GM23338 (cell line): ENCODE measurements around the gene CMYA5.

Experiments
- CREB1 ChIP-seq: fragments of 250-450 bp; sonication (Bioruptor Pico); IDR thresholded peaks from 2 replicates; pipeline ENCODE4 v1.5.0; 2020; ENCODE audit warnings: low read depth, mild to moderate bottlenecking, moderate library complexity
- CTCF ChIP-seq, 2 experiments: fragments of 200-600 bp in 1 of 2; sonication (generic) in 1 of 2; conservative IDR thresholded peaks; 2 replicates each; pipeline versions ENCODE4 v1.5.1 to v1.6.1; 2016 to 2017; ENCODE audit warnings: antibody characterized with exemption in 2 of 2, low read depth in 2 of 2, mild to moderate bottlenecking in 2 of 2, moderate library complexity in 1 of 2
- EZH2 ChIP-seq: fragments of 200-600 bp; sonication (generic); IDR thresholded peaks from one replicate; pipeline ENCODE4 v1.8.0; 2017; ENCODE audit warnings: antibody characterized with exemption, mild to moderate bottlenecking, low read depth; ENCODE audit not compliant: unreplicated experiment
- EZH2phosphoT487 ChIP-seq: fragments of 200-600 bp; sonication (generic); IDR thresholded peaks from one replicate; pipeline ENCODE4 v1.8.1; 2018; ENCODE audit warnings: antibody characterized with exemption; ENCODE audit not compliant: unreplicated experiment
- NANOG ChIP-seq: IDR thresholded peaks from 2 replicates; pipeline ENCODE4 v1.6.1; 2016; ENCODE audit warnings: antibody characterized with exemption, borderline replicate concordance
- POLR2AphosphoS5 ChIP-seq: IDR thresholded peaks from 2 replicates; pipeline ENCODE4 v1.6.1; 2016; ENCODE audit warnings: antibody characterized with exemption, low read depth
- REST ChIP-seq: IDR thresholded peaks from one replicate; pipeline ENCODE4 v1.6.1; 2018; ENCODE audit warnings: antibody characterized with exemption; ENCODE audit not compliant: unreplicated experiment
- ZNF114 ChIP-seq: fragments of 250-450 bp; sonication (Bioruptor Pico); IDR thresholded peaks from 2 replicates; pipeline ENCODE4 v1.5.0; 2020; ENCODE audit warnings: mild to moderate bottlenecking, moderate library complexity
- ZNF331 ChIP-seq: fragments of 250-450 bp; sonication (Bioruptor Pico); IDR thresholded peaks from 2 replicates; pipeline ENCODE4 v1.5.0; 2020; ENCODE audit warnings: low read depth, mild to moderate bottlenecking, moderate library complexity

GRCh38 chr5:79640571-79641055 lies 49.0 kb upstream of the CMYA5 start:
- TF ChIP-seq CTCF (conservative IDR thresholded peaks at IDR 0.05; ENCODE audit: low read depth in 2 of 2) = no peak
- TF ChIP-seq CREB1 (CRISPR knock-in tag) = no peak
- no peak for TF ChIP-seq POLR2AphosphoS5
- TF ChIP-seq EZH2phosphoT487 = no peak
- TF ChIP-seq EZH2 = no peak
- no peak for TF ChIP-seq REST
- TF ChIP-seq ZNF114 (CRISPR knock-in tag) = no peak
- TF ChIP-seq NANOG = no peak
- TF ChIP-seq ZNF331 (CRISPR knock-in tag) = no peak
